IgD-negative memory B cell (primary cell): ENCODE data around the gene MAP2K6. TPM values are rescaled to one million over a fixed set of nuclear protein-coding genes. Genes with fewer than 3 reads are reported as not detected.

ENCODE experiments used
- H3K27ac Mint-ChIP-seq, 3 donors: one replicate each; pipeline ENCODE4 v1.8.0; 2020 to 2022; ENCODE audit warnings: mild to moderate bottlenecking in 3 of 3, mixed read lengths in 3 of 3, moderate library complexity in 1 of 3
- H3K27me3 Mint-ChIP-seq: one replicate; pipeline ENCODE4 v1.8.0; 2021; ENCODE audit warnings: mixed read lengths
- H3K36me3 Mint-ChIP-seq: one replicate; pipeline ENCODE4 v1.8.0; 2020; ENCODE audit warnings: mild to moderate bottlenecking, mixed read lengths
- H3K4me1 Mint-ChIP-seq, 3 donors: one replicate each; pipeline ENCODE4 v1.8.0; 2020 to 2022; ENCODE audit warnings: mixed read lengths in 3 of 3, mild to moderate bottlenecking in 1 of 3
- H3K4me3 Mint-ChIP-seq, 4 donors: one replicate each; pipeline ENCODE4 v1.8.0; 2020 to 2022; ENCODE audit warnings: mild to moderate bottlenecking in 4 of 4, mixed read lengths in 4 of 4, moderate library complexity in 3 of 4
- H3K9me3 Mint-ChIP-seq, 3 donors: one replicate each; pipeline ENCODE4 v1.8.0; 2020 to 2021; ENCODE audit warnings: mixed read lengths in 3 of 3, mild to moderate bottlenecking in 1 of 3
- polyA plus RNA-seq: library from polyadenylated mRNA; unstranded; fragments of 300-500 nt; fragmentation: Illumina TruSeq; gene quantifications from one replicate; pipeline ENCODE4 v1.2.3, GENCODE V29; 2021

The MAP2K6 gene
- polyA plus RNA-seq, 1 donor from 2014 or later = 7.5 TPM

DNA sequence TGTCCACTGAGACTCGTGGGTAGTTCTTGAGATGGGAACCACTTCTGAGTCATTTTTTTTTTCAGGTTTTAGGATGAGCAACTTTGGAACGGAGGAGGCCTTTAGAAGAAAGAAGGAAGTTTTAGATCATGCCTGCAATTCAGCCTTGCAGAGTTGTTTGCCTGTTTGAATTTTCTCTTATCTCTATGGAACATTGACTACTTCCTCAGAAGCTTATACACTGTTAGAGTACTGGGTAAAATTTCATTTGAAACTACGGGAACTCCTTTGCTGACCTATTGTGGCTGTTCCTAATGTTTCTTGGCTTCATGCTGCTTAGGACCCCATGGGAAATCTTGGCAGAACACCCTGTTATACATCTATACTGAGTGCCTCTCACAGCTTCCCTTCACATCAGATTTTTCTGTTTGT, 70.8 kb downstream of the MAP2K6 start:
- Mint-ChIP-seq H3K9me3 (peaks cover 2 to 6% (median 4%) of the 10 kb centered on the region in 3 donors), H3K27me3 (no peaks in the 10 kb centered on the region)

DNA sequence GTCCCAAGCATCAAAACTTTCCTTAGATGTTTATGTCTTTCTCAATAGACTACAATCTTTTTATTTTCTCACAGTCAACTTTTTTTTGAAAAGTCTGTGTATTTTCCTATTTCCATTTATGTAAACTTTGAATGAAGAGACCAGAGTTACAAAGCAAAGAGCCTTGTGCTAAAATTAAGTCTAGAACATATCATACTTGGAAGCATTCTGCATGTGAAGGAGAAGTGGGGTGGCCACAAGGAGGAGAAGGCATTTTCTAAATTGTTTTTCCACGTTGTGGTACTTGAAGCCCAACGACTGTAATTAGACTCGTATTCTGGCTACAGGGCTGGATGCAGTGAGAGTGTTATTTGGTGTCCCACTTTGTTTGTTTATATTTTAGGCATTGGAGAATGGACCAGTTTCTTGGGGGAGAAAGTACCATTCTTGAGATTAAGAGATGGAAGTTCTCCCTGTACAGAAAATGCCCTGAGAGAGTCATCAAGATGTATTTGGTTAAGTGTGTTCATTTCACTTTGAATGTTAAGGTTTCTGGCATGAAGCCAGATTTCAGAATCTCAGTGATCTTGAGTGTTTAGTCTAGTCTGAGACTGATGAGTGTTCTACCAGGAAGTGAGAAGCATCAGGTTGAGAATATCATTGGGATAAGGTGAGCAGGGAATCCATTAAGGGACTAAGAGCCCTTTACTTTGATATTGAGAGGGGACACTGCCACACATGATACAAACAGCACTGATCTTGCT, 71.6 kb downstream of the MAP2K6 start:
- Mint-ChIP-seq H3K27ac (peak overlapping the region in 1 of 3 donors; percentile 89), H3K27me3 (no peaks in the 10 kb centered on the region), H3K4me1 (peaks cover 0 to 6% (median 3%) of the 10 kb centered on the region in 3 donors)

More for the DNA sequence above, 70.8 kb downstream of the MAP2K6 start:
- no peak overlapping the region for H3K27ac Mint-ChIP-seq
- H3K4me1 Mint-ChIP-seq = peaks cover 0 to 6% (median 2%) of the 10 kb centered on the region in 3 donors
- H3K36me3 Mint-ChIP-seq = peaks cover 3% of the 10 kb centered on the region
- no peak overlapping the region for H3K4me3 Mint-ChIP-seq

GRCh38 chr17:69486779-69487637, 72.5 kb downstream of the MAP2K6 start:
- Mint-ChIP-seq H3K27me3 (no peaks in the 10 kb centered on the region), H3K27ac (peak overlapping the region in 1 of 3 donors; percentile 89), H3K4me1 (peaks cover 1 to 10% (median 3%) of the 10 kb centered on the region in 3 donors), H3K36me3 (peaks cover 2% of the 10 kb centered on the region), H3K9me3 (peaks cover 2 to 9% (median 8%) of the 10 kb centered on the region in 3 donors), H3K4me3 (no peak overlapping the region)

More for the DNA sequence above, 71.6 kb downstream of the MAP2K6 start:
- no peak overlapping the region for H3K4me3 Mint-ChIP-seq
- H3K9me3 Mint-ChIP-seq = peaks cover 2 to 9% (median 8%) of the 10 kb centered on the region in 3 donors
- H3K36me3 Mint-ChIP-seq = peaks cover 2% of the 10 kb centered on the region

GRCh38 chr17:69489313-69489712, 74.8 kb downstream of the MAP2K6 start:
- Mint-ChIP-seq H3K4me1 (peaks cover 1 to 5% (median 3%) of the 10 kb centered on the region in 3 donors), H3K9me3 (peaks cover 2 to 9% (median 8%) of the 10 kb centered on the region in 3 donors), H3K36me3 (peaks cover 2% of the 10 kb centered on the region), H3K27me3 (no peaks in the 10 kb centered on the region), H3K27ac (no peak overlapping the region), H3K4me3 (no peak overlapping the region)

GRCh38 chr17:69492410-69493071, 78.0 kb downstream of the MAP2K6 start:
- peaks cover 2 to 9% (median 6%) of the 10 kb centered on the region in 3 donors for H3K9me3 Mint-ChIP-seq
- H3K36me3 Mint-ChIP-seq = peaks cover 1% of the 10 kb centered on the region
- H3K4me3 Mint-ChIP-seq = no peak overlapping the region
- H3K4me1 Mint-ChIP-seq = peaks cover 8 to 11% (median 9%) of the 10 kb centered on the region in 3 donors
- no peak overlapping the region for H3K27ac Mint-ChIP-seq
- H3K27me3 Mint-ChIP-seq = no peaks in the 10 kb centered on the region

DNA sequence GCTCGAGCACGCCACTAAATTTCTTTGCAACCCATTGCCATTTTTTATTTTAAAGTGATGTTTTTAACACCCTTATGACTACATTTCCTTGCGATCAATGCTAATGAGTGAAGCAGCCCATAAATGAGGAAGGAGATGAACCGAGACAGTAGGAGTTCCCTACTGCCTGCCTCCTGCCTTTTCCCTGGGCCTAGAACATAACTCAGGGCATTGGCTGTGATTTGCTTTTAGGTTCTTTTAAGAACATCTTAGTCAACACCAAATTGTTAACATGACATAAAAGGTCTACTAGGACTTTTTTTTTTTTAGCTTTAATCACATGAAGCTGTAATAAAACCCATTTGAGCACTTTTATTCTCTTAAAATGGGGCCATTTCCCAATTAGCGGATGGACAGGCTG, 81.3 kb downstream of the MAP2K6 start:
- Mint-ChIP-seq H3K27ac (no peak overlapping the region), H3K36me3 (peaks cover 1% of the 10 kb centered on the region), H3K4me3 (no peak overlapping the region), H3K27me3 (no peaks in the 10 kb centered on the region), H3K4me1 (peaks cover 8 to 13% (median 11%) of the 10 kb centered on the region in 3 donors), H3K9me3 (peaks cover 0 to 2% (median 2%) of the 10 kb centered on the region in 3 donors)

GRCh38 chr17:69497161-69497560, 82.7 kb downstream of the MAP2K6 start:
- Mint-ChIP-seq H3K27me3 (no peaks in the 10 kb centered on the region), H3K4me3 (no peak overlapping the region), H3K36me3 (peaks cover 1% of the 10 kb centered on the region), H3K4me1 (peaks cover 9 to 16% (median 11%) of the 10 kb centered on the region in 3 donors), H3K27ac (no peak overlapping the region), H3K9me3 (no peaks in the 10 kb centered on the region)

DNA sequence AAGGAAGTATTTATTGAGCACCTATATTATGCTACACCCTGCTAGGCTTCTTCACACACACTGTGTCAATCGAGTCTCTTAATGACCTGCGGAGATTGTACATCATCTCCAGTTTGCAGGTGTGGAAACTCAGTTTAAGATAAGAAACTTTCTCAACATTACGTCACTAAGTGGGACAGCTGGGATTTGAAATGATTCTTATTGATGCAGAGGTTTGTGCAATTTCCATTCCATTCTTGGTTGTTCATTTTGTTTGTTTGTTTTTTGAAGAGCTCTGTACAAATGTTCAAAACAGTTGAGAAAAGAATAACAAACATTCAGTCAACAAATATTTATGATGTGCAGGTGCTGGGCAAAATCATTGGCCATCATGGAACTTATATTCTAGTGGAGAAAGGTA, 84.8 kb downstream of the MAP2K6 start:
- no peaks in the 10 kb centered on the region for H3K27me3 Mint-ChIP-seq
- H3K9me3 Mint-ChIP-seq = peaks cover 0 to 1% (median 0%) of the 10 kb centered on the region in 3 donors
- H3K27ac Mint-ChIP-seq = no peak overlapping the region
- H3K36me3 Mint-ChIP-seq = peaks cover 1% of the 10 kb centered on the region
- H3K4me1 Mint-ChIP-seq = peaks cover 25 to 33% (median 30%) of the 10 kb centered on the region in 3 donors
- H3K4me3 Mint-ChIP-seq = no peak overlapping the region

DNA sequence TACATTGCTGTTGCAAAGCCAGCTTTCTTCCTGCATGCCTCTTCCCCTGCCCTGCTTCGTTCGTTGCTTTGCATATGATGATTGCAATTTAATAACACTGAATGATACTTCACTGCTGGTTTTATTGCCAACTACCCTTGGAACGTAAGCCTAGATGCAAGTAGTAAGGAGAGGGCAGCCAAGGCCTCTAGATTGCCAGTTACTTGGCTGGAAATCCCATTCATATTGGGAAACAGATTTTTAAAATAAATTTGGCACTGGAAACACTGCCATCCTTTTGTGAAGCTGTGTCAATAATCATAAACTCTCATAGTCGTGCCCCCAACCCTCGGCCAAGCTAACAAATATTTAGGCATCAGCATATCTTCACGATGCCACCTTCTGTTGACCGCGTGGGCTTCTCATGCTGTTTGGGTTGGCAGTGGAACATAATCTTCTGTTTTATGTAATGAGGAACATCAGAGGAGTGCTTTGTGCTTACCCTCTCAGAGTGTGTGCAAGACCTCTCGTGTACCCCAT, 86.5 kb downstream of the MAP2K6 start:
- Mint-ChIP-seq H3K27me3 (no peaks in the 10 kb centered on the region), H3K9me3 (peaks cover 0 to 1% (median 0%) of the 10 kb centered on the region in 3 donors), H3K27ac (no peak overlapping the region), H3K4me1 (peaks cover 28 to 36% (median 30%) of the 10 kb centered on the region in 3 donors), H3K36me3 (peaks cover 1% of the 10 kb centered on the region), H3K4me3 (no peak overlapping the region)

DNA sequence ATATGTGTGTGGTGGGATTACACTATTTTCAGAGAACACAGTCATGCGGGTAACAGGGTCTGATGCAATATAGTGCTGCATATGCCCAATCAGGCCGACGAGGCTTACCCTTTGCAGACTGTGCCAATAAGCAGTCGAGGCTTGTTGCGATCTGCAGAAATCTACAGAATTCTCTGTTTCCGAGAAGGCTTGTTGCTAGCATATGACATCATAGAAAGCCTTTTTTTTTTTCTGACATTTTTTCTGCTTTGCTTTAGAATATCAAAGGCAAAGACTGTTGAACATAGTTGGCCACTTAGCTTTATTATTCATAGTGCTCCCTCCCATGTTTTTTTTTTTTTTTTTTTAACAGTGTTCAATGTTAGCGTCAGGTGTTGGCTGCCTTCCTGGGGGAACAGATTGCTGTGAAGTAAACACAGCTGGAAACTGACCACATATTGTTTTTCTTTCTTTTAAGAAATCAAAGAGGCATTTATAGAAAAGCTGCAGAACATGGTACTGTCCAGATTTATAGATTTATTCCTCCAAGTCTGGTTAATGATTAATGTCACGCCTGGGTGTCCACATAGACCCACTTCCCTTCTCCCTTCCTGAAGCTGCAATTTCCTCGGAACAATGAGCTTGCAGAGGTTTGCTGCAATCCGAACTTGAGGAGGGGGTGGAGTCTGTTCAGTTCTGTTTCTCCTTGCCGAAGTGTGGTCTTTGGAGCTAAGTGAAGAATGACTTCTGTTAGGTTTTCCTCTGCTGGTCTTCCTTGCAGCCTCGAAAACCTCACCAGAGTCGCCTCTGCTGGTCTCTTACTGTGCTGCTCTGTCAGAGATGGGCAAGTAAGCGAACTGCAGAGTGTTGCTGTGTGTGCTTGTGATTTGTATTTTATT, 87.3 kb downstream of the MAP2K6 start:
- peaks cover 0 to 1% (median 0%) of the 10 kb centered on the region in 3 donors for H3K9me3 Mint-ChIP-seq
- peaks cover 25 to 32% (median 29%) of the 10 kb centered on the region in 3 donors for H3K4me1 Mint-ChIP-seq
- no peaks in the 10 kb centered on the region for H3K27me3 Mint-ChIP-seq
- H3K27ac Mint-ChIP-seq = no peak overlapping the region
- no peaks in the 10 kb centered on the region for H3K36me3 Mint-ChIP-seq
- peak overlapping the region in 2 of 4 donors; percentile 45 to 57 for H3K4me3 Mint-ChIP-seq

GRCh38 chr17:69503711-69504110, 89.2 kb downstream of the MAP2K6 start:
- H3K27me3 Mint-ChIP-seq = no peaks in the 10 kb centered on the region
- H3K4me3 Mint-ChIP-seq = peak overlapping the region in 2 of 4 donors; percentile 69 to 86
- H3K9me3 Mint-ChIP-seq = peaks cover 0 to 1% (median 0%) of the 10 kb centered on the region in 3 donors
- peaks cover 21 to 24% (median 22%) of the 10 kb centered on the region in 3 donors for H3K4me1 Mint-ChIP-seq
- H3K36me3 Mint-ChIP-seq = peaks cover 4% of the 10 kb centered on the region
- H3K27ac Mint-ChIP-seq = no peak overlapping the region

DNA sequence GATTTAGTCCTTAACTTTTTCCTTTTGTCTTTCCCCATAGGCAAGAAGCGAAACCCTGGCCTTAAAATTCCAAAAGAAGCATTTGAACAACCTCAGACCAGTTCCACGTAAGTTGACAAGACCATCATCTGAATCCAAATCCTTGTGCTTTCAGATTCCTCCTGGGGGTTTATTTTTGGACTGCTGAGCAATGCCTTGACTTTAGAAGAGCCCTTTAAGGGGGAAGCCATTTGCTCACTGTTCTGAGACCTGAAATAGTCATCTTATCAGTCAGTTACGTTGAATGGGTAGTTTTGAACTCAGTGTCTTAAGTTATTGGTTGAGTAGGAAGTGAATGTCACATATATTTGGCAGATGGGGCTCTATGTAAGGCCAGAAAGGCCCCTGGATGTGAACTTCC, 91.2 kb downstream of the MAP2K6 start:
- Mint-ChIP-seq H3K36me3 (peaks cover 5% of the 10 kb centered on the region), H3K27ac (peak overlapping the region in 1 of 3 donors; percentile 50), H3K9me3 (peaks cover 0 to 1% (median 0%) of the 10 kb centered on the region in 3 donors), H3K4me3 (no peak overlapping the region), H3K27me3 (no peaks in the 10 kb centered on the region), H3K4me1 (peaks cover 21 to 26% (median 22%) of the 10 kb centered on the region in 3 donors)

GRCh38 chr17:69506489-69506888, 92.0 kb downstream of the MAP2K6 start:
- H3K9me3 Mint-ChIP-seq = peaks cover 0 to 1% (median 0%) of the 10 kb centered on the region in 3 donors
- H3K36me3 Mint-ChIP-seq = peaks cover 5% of the 10 kb centered on the region
- H3K4me3 Mint-ChIP-seq = no peak overlapping the region
- no peaks in the 10 kb centered on the region for H3K27me3 Mint-ChIP-seq
- peaks cover 21 to 26% (median 22%) of the 10 kb centered on the region in 3 donors for H3K4me1 Mint-ChIP-seq
- no peak overlapping the region for H3K27ac Mint-ChIP-seq
